GM12875 (cell line): ENCODE results near the gene IL16.

Experiments used
- H3K4me3 ChIP-seq: one replicate; pipeline ENCODE4 v1.5.1; 2011; ENCODE audit warnings: low read depth, low read length, control low read depth
- TF ChIP-seq, protein P1 (sequence below): IDR thresholded peaks from 2 replicates; pipeline ENCODE4 v1.5.1; 2011; ENCODE audit warnings: low read depth, mild to moderate bottlenecking, control low read depth, inconsistent platforms, low read length, moderate library complexity, borderline replicate concordance; ENCODE audit not compliant: insufficient read depth

Gene IL16

DNA sequence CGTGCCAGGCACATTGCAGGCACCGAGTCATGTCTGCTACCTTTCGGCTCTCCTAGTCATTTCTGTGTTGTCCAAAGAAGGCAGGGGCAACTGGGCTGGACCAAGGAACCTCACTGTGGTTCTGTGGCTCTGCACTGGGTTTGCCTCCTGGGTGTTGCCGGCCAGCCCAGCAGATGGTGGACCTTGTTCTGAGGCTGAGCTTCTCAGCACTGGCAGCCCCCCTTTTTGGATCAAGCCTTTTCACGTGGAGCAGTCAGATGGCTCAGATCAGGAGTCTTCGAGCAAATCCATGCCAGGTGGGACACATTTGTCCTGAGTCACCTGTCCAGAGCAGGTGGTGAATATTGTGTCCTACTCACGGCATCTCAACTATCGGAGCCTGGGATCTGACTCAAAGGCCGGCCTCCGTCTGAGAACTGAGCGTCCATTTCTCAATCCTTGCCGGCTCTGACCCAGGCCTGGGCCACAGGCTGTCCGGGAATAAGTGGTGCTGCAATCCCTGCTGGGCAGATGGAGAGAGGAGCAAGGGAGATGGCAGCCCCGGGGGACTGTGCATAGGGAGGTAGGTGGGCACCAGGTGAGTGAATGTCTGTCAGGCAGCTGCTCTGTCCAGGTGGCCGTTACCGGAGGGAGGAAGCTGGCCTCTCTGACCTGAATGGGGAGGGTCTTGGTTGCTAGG lies at the start of gene IL16:
Gene IL16, plus strand, starts transcription at position 304 of the 679 bp plus-strand sequence. CDS start 28,521 bp downstream, outside the sequence.
- TF ChIP-seq, protein P1, sequence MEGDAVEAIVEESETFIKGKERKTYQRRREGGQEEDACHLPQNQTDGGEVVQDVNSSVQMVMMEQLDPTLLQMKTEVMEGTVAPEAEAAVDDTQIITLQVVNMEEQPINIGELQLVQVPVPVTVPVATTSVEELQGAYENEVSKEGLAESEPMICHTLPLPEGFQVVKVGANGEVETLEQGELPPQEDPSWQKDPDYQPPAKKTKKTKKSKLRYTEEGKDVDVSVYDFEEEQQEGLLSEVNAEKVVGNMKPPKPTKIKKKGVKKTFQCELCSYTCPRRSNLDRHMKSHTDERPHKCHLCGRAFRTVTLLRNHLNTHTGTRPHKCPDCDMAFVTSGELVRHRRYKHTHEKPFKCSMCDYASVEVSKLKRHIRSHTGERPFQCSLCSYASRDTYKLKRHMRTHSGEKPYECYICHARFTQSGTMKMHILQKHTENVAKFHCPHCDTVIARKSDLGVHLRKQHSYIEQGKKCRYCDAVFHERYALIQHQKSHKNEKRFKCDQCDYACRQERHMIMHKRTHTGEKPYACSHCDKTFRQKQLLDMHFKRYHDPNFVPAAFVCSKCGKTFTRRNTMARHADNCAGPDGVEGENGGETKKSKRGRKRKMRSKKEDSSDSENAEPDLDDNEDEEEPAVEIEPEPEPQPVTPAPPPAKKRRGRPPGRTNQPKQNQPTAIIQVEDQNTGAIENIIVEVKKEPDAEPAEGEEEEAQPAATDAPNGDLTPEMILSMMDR, result no peak
- H3K4me3 ChIP-seq, result no peak within 1 kb of the TSS

DNA sequence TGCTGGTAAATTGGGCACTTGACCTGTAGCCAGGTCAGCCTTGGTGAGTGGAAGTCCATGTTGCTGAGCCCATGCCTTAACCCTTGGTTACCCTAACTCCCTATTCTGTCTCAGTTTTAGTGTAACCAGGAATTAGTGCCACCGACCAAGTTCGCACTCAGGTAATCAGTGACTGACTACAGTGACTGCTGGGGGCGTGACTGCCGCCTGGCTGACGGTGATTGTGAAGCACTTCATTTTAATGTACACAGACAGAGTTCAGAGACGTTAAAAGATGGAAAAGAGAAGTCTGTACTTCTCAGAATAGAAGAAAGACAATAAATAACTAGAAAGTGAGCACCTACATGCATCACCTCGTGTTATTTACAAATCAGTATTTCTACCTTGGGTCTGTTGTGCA lies 45.3 kb upstream of the IL16 start:
- no peak overlapping the region for H3K4me3 ChIP-seq
- TF ChIP-seq, protein P1, result no peak

DNA sequence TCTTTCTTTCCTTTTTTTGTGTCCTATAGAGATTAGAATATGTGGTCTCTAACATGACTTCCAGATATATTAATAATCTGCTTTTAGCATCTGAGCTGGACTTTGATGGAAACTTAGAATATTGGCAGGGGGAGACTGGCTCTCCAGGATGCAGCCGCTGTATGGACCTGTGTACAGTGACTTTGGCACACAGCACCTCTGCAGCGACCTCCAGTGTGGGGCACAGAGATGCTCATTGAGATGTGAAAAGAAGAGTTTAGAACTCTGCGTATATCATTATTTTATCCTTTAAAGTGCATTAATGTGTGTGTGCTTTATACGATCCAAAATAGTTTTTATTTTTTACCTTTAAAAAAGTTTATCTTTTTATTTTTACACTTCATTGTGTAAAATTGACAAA lies 44.3 kb upstream of the IL16 start:
- H3K4me3 ChIP-seq, result no peak overlapping the region
- TF ChIP-seq, protein P1, result no peak

DNA sequence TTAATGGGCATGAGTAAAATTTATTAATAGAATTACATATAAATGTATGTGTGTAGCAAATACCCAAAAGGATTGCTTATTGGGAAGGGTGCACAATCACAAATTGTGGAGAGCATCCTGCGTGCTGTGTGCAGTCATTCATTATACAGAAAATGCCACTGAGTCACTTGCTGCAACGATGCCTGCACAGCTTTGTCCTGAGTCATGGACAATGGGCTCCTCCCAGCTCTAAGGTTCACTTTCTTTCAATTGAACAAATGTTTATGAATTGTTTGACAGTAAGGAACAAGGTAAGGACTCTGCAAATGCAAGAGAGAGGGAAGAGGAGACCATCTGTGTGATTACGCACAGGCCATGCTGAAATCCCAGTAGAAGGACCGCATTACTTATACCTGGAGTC lies 43.9 kb upstream of the IL16 start:
- no peak overlapping the region for H3K4me3 ChIP-seq
- TF ChIP-seq, protein P1, result no peak

DNA sequence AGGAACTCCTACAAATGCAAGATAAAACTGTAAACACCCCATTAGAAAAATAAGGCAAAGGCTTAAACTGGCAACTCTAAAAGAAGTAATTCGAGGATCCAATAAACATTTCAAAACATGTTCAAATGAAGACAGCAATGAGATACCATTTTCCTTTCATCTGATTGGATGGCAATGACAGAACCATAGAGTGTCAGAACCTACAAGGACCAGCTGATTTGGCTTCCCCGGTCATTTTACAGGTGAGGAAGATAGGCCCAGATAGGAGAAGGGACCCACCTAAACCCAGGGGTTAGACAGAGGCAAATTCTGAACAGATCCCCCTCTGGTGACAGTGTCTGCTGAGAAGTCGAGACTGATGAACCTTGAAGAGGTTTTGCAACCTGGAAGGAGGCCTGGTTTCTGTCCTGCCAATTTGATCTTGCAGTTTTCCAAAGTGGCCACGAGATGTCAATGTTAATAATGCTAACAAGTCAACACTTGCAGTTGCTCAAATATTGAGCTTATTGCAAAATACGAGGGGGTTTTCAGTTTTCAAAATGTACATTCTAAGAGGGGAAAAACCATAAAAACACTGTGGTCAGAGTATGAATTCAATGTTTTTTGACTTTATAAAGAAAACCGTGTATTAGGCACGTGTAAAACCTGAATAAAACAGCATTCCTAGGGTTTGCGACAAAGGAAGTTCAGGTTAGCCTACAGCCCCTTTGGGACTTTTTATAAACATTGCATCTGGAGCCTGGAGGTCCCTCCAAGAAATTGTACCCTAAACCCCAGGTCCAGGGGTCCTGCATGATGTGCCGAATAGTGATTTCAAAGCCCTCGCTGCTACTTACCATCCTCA lies 41.1 kb upstream of the IL16 start:
- TF ChIP-seq, protein P1, result no peak
- H3K4me3 ChIP-seq, result no peak overlapping the region

DNA sequence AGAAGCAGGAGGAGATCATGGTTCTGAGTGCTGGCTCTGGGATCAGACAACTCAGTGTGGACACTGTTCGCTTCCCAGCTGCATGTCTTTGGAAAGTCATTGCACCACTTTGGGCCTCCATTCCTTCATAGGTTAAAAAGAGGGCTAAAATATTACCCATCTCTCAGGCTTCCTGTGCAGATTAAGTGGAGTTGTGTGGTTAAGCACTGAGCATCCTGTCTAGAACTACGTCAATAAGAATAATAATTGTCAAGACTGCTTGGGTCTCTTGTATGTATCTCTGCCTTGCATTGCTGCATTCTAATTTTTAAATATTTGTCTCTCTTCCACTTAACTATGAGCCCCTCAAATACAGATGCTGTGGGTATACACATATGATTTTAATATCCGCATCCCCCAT lies 40.4 kb upstream of the IL16 start:
- H3K4me3 ChIP-seq, result no peak overlapping the region
- TF ChIP-seq, protein P1, result no peak

DNA sequence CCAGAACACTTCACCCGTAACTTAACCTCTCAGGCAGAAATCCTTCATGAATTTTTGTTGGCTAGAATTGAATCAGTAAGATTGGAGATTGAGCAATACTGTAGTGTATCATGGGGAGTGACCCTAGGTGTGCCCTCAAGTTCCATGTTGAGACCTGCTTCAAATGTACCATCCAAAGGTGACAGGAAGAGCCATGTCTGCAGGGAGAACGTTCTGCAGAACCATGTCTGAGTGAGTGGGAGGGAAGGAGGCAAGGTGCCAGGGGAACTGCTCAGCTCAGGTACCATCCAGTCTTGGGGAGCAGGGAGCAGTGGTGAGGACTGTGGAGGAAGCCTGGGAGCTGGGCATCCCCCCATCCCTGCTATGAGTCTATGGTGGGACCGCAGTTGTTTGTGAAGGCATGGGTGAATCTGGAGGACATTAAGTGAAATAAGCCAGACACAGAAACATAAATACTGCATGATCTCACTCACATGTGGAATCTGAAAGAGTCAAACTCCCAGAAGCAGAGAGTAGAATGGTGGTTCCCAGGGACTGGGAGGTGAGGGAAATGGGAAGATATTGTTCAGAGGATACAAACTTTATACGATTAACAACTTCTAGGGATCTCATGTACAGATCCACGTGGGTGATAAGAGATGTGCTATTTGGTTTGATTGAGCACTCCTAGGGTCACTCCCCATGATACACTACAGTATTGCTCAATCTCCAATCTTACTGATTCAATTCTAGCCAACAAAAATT lies 39.3 kb upstream of the IL16 start:
- no peak overlapping the region for H3K4me3 ChIP-seq
- TF ChIP-seq, protein P1, result no peak
